H1 (cell line): ENCODE results near the gene CBX2. TPM values are rescaled to one million over a fixed set of nuclear protein-coding genes. Genes with fewer than 3 reads are reported as not detected.

ENCODE experiments used
- CTCF ChIA-PET: fragments of 300-600 bp; sonication (Branson Sonifier 250); formaldehyde crosslinking; loops from one replicate; lab custom pipeline; 2021; ENCODE audit not compliant: partially characterized antibody; lab: Charles Lee
- POLR2A ChIA-PET: fragments of 300-600 bp; sonication (Branson Sonifier 250); formaldehyde crosslinking; loops from one replicate; lab custom pipeline; 2021; ENCODE audit warnings: inconsistent platforms; ENCODE audit not compliant: partially characterized antibody; lab: Charles Lee
- DNase-seq, 2 experiments: peaks; one replicate each; pipeline versions ENCODE4 v3.0.0 to v3.0.0-alpha.2; 2010 to 2022; ENCODE audit warnings: low spot score in 2 of 2, low read depth in 1 of 2, mixed read lengths in 1 of 2
- FAIRE-seq: peaks from 2 replicates; lab custom pipeline; 2011; peaks lifted over from hg19 to GRCh38; lab: Jason Lieb, UNC
- H2AFZ ChIP-seq: 2 replicates; pipeline ENCODE4 v1.8.1; 2012; ENCODE audit warnings: low read length, inconsistent platforms
- H2AK5ac ChIP-seq: 2 replicates; pipeline ENCODE4 v1.6.1; 2013; ENCODE audit warnings: low read depth, low read length
- H2BK120ac ChIP-seq: replicated peaks from 2 replicates; pipeline ENCODE3; 2013; ENCODE audit warnings: low read depth, low read length, inconsistent platforms
- H2BK12ac ChIP-seq: 2 replicates; pipeline ENCODE4 v1.6.1; 2013; ENCODE audit warnings: low read depth, low read length
- H2BK15ac ChIP-seq: 2 replicates; pipeline ENCODE4 v1.6.1; 2013; ENCODE audit warnings: low read length
- H2BK20ac ChIP-seq: 2 replicates; pipeline ENCODE4 v1.6.1; 2013; ENCODE audit warnings: low read length
- H2BK5ac ChIP-seq: 2 replicates; pipeline ENCODE4 v1.6.1; 2013; ENCODE audit warnings: low read depth, low read length
- H3K14ac ChIP-seq: 2 replicates; pipeline ENCODE4 v1.6.1; 2013; ENCODE audit warnings: inconsistent platforms; ENCODE audit not compliant: insufficient read length
- H3K18ac ChIP-seq: 2 replicates; pipeline ENCODE4 v1.6.1; 2013; ENCODE audit warnings: low read length; ENCODE audit errors: extremely low read depth
- H3K23ac ChIP-seq: 2 replicates; pipeline ENCODE4 v1.6.1; 2013; ENCODE audit warnings: inconsistent platforms; ENCODE audit not compliant: insufficient read length
- H3K23me2 ChIP-seq: 2 replicates; pipeline ENCODE4 v1.6.1; 2013; ENCODE audit warnings: low read depth, low read length
- H3K27ac ChIP-seq: 2 replicates; pipeline ENCODE4 v1.6.1; 2011; ENCODE audit warnings: low read depth, low read length, inconsistent platforms
- H3K27me3 ChIP-seq, 4 experiments: replicated peaks in 1 of 4; 1 replicate in 1 of 4; 2 replicates in 3 of 4; pipeline versions ENCODE4 v1.6.1 to v1.8.1; 2011 to 2013; ENCODE audit warnings: low read length in 3 of 4, mild to moderate bottlenecking in 3 of 4, inconsistent platforms in 2 of 4, mixed read lengths in 2 of 4, moderate library complexity in 1 of 4; ENCODE audit not compliant: control insufficient read depth in 3 of 4, insufficient read depth in 3 of 4; ENCODE audit errors: extremely low read depth in 1 of 4
- H3K36me3 ChIP-seq, 4 experiments: 2 replicates each; pipeline versions ENCODE4 v1.6.1 to v1.8.1; 2011 to 2013; ENCODE audit warnings: mild to moderate bottlenecking in 4 of 4, low read length in 3 of 4, moderate library complexity in 2 of 4, control low read depth in 1 of 4, inconsistent platforms in 1 of 4; ENCODE audit not compliant: insufficient read depth in 4 of 4, control insufficient read depth in 2 of 4
- H3K4ac ChIP-seq: replicated peaks from 2 replicates; pipeline ENCODE3; 2013; ENCODE audit warnings: low read length, low read depth, mixed read lengths, inconsistent platforms; ENCODE audit not compliant: insufficient read length
- H3K4me1 ChIP-seq, 4 experiments: replicated peaks in 1 of 4; 1 replicate in 1 of 4; 2 replicates in 3 of 4; pipeline versions ENCODE4 v1.6.1 to v1.8.1; 2011 to 2013; ENCODE audit warnings: low read length in 3 of 4, inconsistent platforms in 2 of 4, mixed read lengths in 1 of 4; ENCODE audit not compliant: insufficient read depth in 4 of 4, control insufficient read depth in 3 of 4
- H3K4me2 ChIP-seq, 2 experiments: 2 replicates each; pipeline versions ENCODE4 v1.6.1 to v1.8.1; 2011 to 2013; ENCODE audit warnings: low read depth in 2 of 2, low read length in 2 of 2, control low read depth in 1 of 2, inconsistent platforms in 1 of 2, mild to moderate bottlenecking in 1 of 2; ENCODE audit not compliant: insufficient read depth in 1 of 2
- H3K4me3 ChIP-seq, 4 experiments: fragments of 200-600, 300-600 bp in 1 of 4; sonication (generic), shearing (Covaris generic), sonication (Bioruptor Twin) in 1 of 4; 2 replicates each; pipeline versions ENCODE4 v1.5.1 to v1.8.1; 2011 to 2016; ENCODE audit warnings: low read length in 4 of 4, low read depth in 3 of 4, control low read depth in 2 of 4, inconsistent platforms in 2 of 4, mild to moderate bottlenecking in 2 of 4, mixed read lengths in 1 of 4, moderate library complexity in 1 of 4; ENCODE audit not compliant: insufficient read depth in 2 of 4; ENCODE audit errors: extremely low read depth in 1 of 4
- H3K56ac ChIP-seq: replicated peaks from 2 replicates; pipeline ENCODE3; 2013; ENCODE audit warnings: low read depth, mild to moderate bottlenecking, mixed read lengths, low read length, inconsistent platforms; ENCODE audit not compliant: insufficient read length
- H3K79me1 ChIP-seq: 2 replicates; pipeline ENCODE4 v1.6.1; 2013; ENCODE audit warnings: low read depth, low read length, control low read depth
- H3K79me2 ChIP-seq, 2 experiments: 2 replicates each; pipeline versions ENCODE4 v1.6.1 to v1.8.1; 2012 to 2013; ENCODE audit warnings: low read length in 2 of 2, mild to moderate bottlenecking in 2 of 2, inconsistent platforms in 1 of 2; ENCODE audit not compliant: insufficient read depth in 2 of 2, control insufficient read depth in 1 of 2
- H3K9ac ChIP-seq, 4 experiments: replicated peaks in 1 of 4; 1 replicate in 1 of 4; 2 replicates in 3 of 4; pipeline versions ENCODE4 v1.6.1 to v1.8.1; 2011 to 2013; ENCODE audit warnings: low read depth in 3 of 4, low read length in 3 of 4, control low read depth in 2 of 4, mild to moderate bottlenecking in 2 of 4, moderate library complexity in 2 of 4, inconsistent platforms in 1 of 4; ENCODE audit errors: extremely low read depth in 1 of 4
- H3K9me3 ChIP-seq, 2 experiments: 2 replicates each; pipeline versions ENCODE4 v1.6.1 to v1.8.1; 2012 to 2013; ENCODE audit warnings: mild to moderate bottlenecking in 2 of 2, moderate library complexity in 2 of 2, control low read depth in 1 of 2, inconsistent platforms in 1 of 2, low read depth in 1 of 2, low read length in 1 of 2, mixed read lengths in 1 of 2; ENCODE audit not compliant: insufficient read depth in 2 of 2
- H4K20me1 ChIP-seq, 2 experiments: replicated peaks in 1 of 2; 2 replicates each; pipeline versions ENCODE3 to v1.8.1; 2011 to 2013; ENCODE audit warnings: inconsistent platforms in 2 of 2, low read length in 2 of 2, mild to moderate bottlenecking in 1 of 2; ENCODE audit not compliant: insufficient read depth in 2 of 2, control insufficient read depth in 1 of 2
- H4K5ac ChIP-seq: 2 replicates; pipeline ENCODE4 v1.6.1; 2013; ENCODE audit warnings: low read length, low read depth, mixed read lengths, inconsistent platforms; ENCODE audit not compliant: insufficient read length
- H4K8ac ChIP-seq: 2 replicates; pipeline ENCODE4 v1.8.0; 2013; ENCODE audit warnings: mild to moderate bottlenecking, moderate library complexity, low read length, inconsistent platforms; ENCODE audit not compliant: insufficient read depth; ENCODE audit errors: extremely low read depth
- H4K91ac ChIP-seq: replicated peaks from 2 replicates; pipeline ENCODE3; 2013; ENCODE audit warnings: low read length, mixed read lengths, inconsistent platforms; ENCODE audit not compliant: insufficient read length
- CTCF ChIP-seq, 3 experiments: IDR thresholded peaks; 1 replicate in 2 of 3; 2 replicates in 1 of 3; pipeline versions ENCODE4 v1.5.1 to v1.6.1; 2011; ENCODE audit warnings: low read length in 3 of 3, mild to moderate bottlenecking in 3 of 3, inconsistent platforms in 2 of 3, low read depth in 1 of 3, moderate library complexity in 1 of 3; ENCODE audit not compliant: insufficient read depth in 1 of 3; ENCODE audit errors: control extremely low read depth in 1 of 3
- JUN ChIP-seq: IDR thresholded peaks from 2 replicates; pipeline ENCODE4 v1.6.1; 2011; ENCODE audit warnings: low read depth, mild to moderate bottlenecking, improper control_type of control experiment, low read length
- TBP ChIP-seq: IDR thresholded peaks from 2 replicates; pipeline ENCODE4 v1.6.1; 2011; ENCODE audit warnings: low read depth, low read length, improper control_type of control experiment
- WGBS, 2 experiments: shearing (Covaris generic) in 1 of 2; methylation state at CpG; one replicate each; pipeline versions ENCODE4 v1.1.6 to v1.1.7; 2013 to 2015; ENCODE audit warnings: low lambda C conversion rate in 2 of 2, mixed read lengths in 2 of 2, inconsistent platforms in 1 of 2, low coverage in 1 of 2, missing lambda C conversion rate in 1 of 2; ENCODE audit not compliant: insufficient replicate concordance in 2 of 2, insufficient coverage in 1 of 2, insufficient read length in 1 of 2; ENCODE audit errors: extremely low coverage in 1 of 2, missing lambda C conversion rate in 1 of 2; 5-methylcytosine and 5-hydroxymethylcytosine counted together
- polyA plus RNA-seq, 7 experiments: library from polyadenylated mRNA; depleted of rRNA in 3 of 7; stranded (reverse) in 5 of 7; unstranded in 2 of 7; fragments of >200 nt in 5 of 7; fragments of 200-250 nt in 2 of 7; gene quantifications; 1 replicate in 5 of 7; 2 replicates in 1 of 7; 4 replicates in 1 of 7; pipeline versions ENCODE4 v1.2.1 to v1.2.3, GENCODE V29; 2011 to 2013; ENCODE audit warnings: missing spikeins in 2 of 7, mixed read lengths in 2 of 7
- total RNA-seq: library from RNA; stranded (reverse); fragmentation: NEBNext Ultra II Directional; extraction: Animal tissue kit (Norgen Biotek cat#: 25700); gene quantifications from 2 replicates; pipeline ENCODE4 v1.2.1, GENCODE V29; 2021

CBX2 gene
- total and polyA plus RNA-seq, 2 of the 8 experiments (the other 6 are each of a cell fraction or from before 2014, with no cell fraction given) = 64.3 to 83.9 TPM

GRCh38 chr17:79826841-79827578 lies 49.1 kb downstream of the CBX2 start:
- peak overlapping the region; percentile 89; the same call in 1 of the 2 replicates for H2AK5ac ChIP-seq
- no peaks in the 10 kb centered on the region; the same call in 1 of the 2 replicates for H3K23me2 ChIP-seq
- no peaks in the 10 kb centered on the region for H3K79me2 ChIP-seq
- TF ChIP-seq TBP (no peak), JUN (peak; percentile 40; the same call in 1 of the 2 replicates), CTCF (IDR thresholded peaks at IDR 0.05; ENCODE audit: control extremely low read depth in 1 of 3, insufficient read depth in 1 of 3, low read depth in 1 of 3, low read length in 3 of 3) (no peak)
- peak overlapping the region; percentile 87; the same call in 1 of the 2 replicates for H2BK20ac ChIP-seq
- no peaks in the 10 kb centered on the region; a peak in 1 of 8 replicates for H3K36me3 ChIP-seq
- H3K4me3 ChIP-seq = no peak overlapping the region
- H3K4me1 ChIP-seq = peaks cover 0 to 21% (median 2%) of the 10 kb centered on the region in 4 experiments; a peak in 4 of 7 replicates
- peak overlapping the region; percentile 59 for H4K91ac ChIP-seq
- peak overlapping the region in 1 of 4 experiments; percentile 1; a peak in 1 of 7 replicates for H3K9ac ChIP-seq
- peak overlapping the region; percentile 22; the same call in 1 of the 2 replicates for H2BK12ac ChIP-seq
- H2AFZ ChIP-seq = no peak overlapping the region
- H3K4ac ChIP-seq = no peak overlapping the region
- no peak overlapping the region for H2BK120ac ChIP-seq
- no peak overlapping the region; a peak in 1 of 4 replicates for H3K4me2 ChIP-seq
- no peak overlapping the region for H3K23ac ChIP-seq
- H3K56ac ChIP-seq = no peak overlapping the region
- WGBS, 2 experiments = 88% methylated on average over 26 of the region's 26 CpGs; no CpG with 5 or more reads in 1 of the 2 experiments
- no peak overlapping the region for H4K5ac ChIP-seq
- DNase-seq (no peak), FAIRE-seq (no peak)
- peaks cover 26 to 78% (median 61%) of the 10 kb centered on the region in 4 experiments for H3K27me3 ChIP-seq
- H2BK15ac ChIP-seq = peak overlapping the region; percentile 97; the same call in 1 of the 2 replicates
- CTCF ChIA-PET = interaction anchor here (0.8 to 24.7 kb wide), 6 partner anchors 9 to 85 kb away, joined by 3 to 576 read pairs (median 4); partner anchors contain the start of gene CBX8
- H4K20me1 ChIP-seq = peaks cover 0 to 5% of the 10 kb centered on the region in 2 experiments
- no peak overlapping the region for H3K14ac ChIP-seq
- H3K9me3 ChIP-seq = no peaks in the 10 kb centered on the region; a peak in 1 of 4 replicates
- no peaks in the 10 kb centered on the region for H3K79me1 ChIP-seq
- H3K27ac ChIP-seq = no peak overlapping the region
- peak overlapping the region; percentile 58; the same call in 1 of the 2 replicates for H4K8ac ChIP-seq
- POLR2A ChIA-PET = interaction anchor here (0.9 to 15.2 kb wide), 3 partner anchors 10 to 45 kb away, joined by 3 to 374 read pairs (median 4); no protein-coding TSS in a partner anchor
- H3K18ac ChIP-seq = peak overlapping the region; percentile 81; the same call in 1 of the 2 replicates
- H2BK5ac ChIP-seq = 0 out of 2 replicates have a peak overlapping the region, but pooled peaks have one; percentile 80
